ENCODE results near the gene KIF6. TPM values are rescaled to one million over a fixed set of nuclear protein-coding genes. Genes with fewer than 3 reads are reported as not detected.
"Not testable (repeated sequence)": the region's sequence is repeated elsewhere in the genome, so short reads cannot be mapped to it uniquely, and the experiment has no call there.

KIF6 gene
- polyA plus RNA-seq, 3 donors = not detected

GRCh38 chr6:39681674-39682121 is 43.5 kb downstream of the KIF6 start:
- peaks cover 0 to 2% (median 0%) of the 10 kb centered on the region in 7 donors for H3K9me3 Mint-ChIP-seq
- peaks cover 0 to 5% (median 0%) of the 10 kb centered on the region in 3 donors for H3K27me3 Mint-ChIP-seq (ENCODE audit: low read depth in 3 of 3)
- no peaks in the 10 kb centered on the region for H3K27me3 ChIP-seq (ENCODE audit: control insufficient read depth in 2 of 2, insufficient read depth in 2 of 2, low read length in 2 of 2)
- H4K20me1 ChIP-seq (ENCODE audit: insufficient read depth, low read length) = no peaks in the 10 kb centered on the region
- no peaks in the 10 kb centered on the region for H3K36me3 Mint-ChIP-seq
- WGBS (ENCODE audit: insufficient coverage) = 50% methylated on average over 2 of the region's 4 CpGs
- no peak for DNase-seq
- no peak overlapping the region for H3K27ac Mint-ChIP-seq
- intact Hi-C loops (cut with micrococcal nuclease) = no loop called here
- H2AFZ ChIP-seq (ENCODE audit: insufficient read depth, low read depth, low read length, poor library complexity, severe bottlenecking) = no peak overlapping the region
- H3K4me1 ChIP-seq (ENCODE audit: control insufficient read depth in 1 of 2, insufficient read depth in 2 of 2, low read length in 2 of 2) = no peaks in the 10 kb centered on the region
- no peak overlapping the region for H3K9ac ChIP-seq (ENCODE audit: insufficient read depth, low read length, poor library complexity, severe bottlenecking)
- no peaks in the 10 kb centered on the region for H3K36me3 ChIP-seq (replicated peaks in 1 of 2; ENCODE audit: control insufficient read depth in 1 of 2, insufficient read depth in 2 of 2, low read length in 2 of 2)
- TF ChIP-seq CTCF (IDR thresholded peaks at IDR 0.05) = no peak
- H3K4me3 ChIP-seq (replicated peaks in 1 of 3; ENCODE audit: low read depth in 2 of 3, low read length in 3 of 3) = no peak overlapping the region
- H3K27ac ChIP-seq (ENCODE audit: low read depth in 1 of 2, low read length in 2 of 2) = no peak overlapping the region
- peaks cover 6% of the 10 kb centered on the region for H3K4me1 Mint-ChIP-seq
- no peak overlapping the region for H3K4me3 Mint-ChIP-seq
- H3K4me2 ChIP-seq (replicated peaks; ENCODE audit: extremely low read depth, low read length, poor library complexity, severe bottlenecking) = no peak overlapping the region
- no peaks in the 10 kb centered on the region for H3K79me2 ChIP-seq (ENCODE audit: insufficient read depth, low read length)
- no peaks in the 10 kb centered on the region for H3K9me3 ChIP-seq (replicated peaks in 1 of 2; ENCODE audit: control insufficient read depth in 1 of 2, insufficient read depth in 1 of 2, low read length in 2 of 2)

GRCh38 chr6:39678914-39679313 is 46.3 kb downstream of the KIF6 start:
- Histone ChIP-seq H2AFZ (ENCODE audit: insufficient read depth, low read depth, low read length, poor library complexity, severe bottlenecking) (no peak overlapping the region), H4K20me1 (ENCODE audit: insufficient read depth, low read length) (no peaks in the 10 kb centered on the region), H3K27me3 (ENCODE audit: control insufficient read depth in 2 of 2, insufficient read depth in 2 of 2, low read length in 2 of 2) (no peaks in the 10 kb centered on the region), H3K4me3 (replicated peaks in 1 of 3; ENCODE audit: low read depth in 2 of 3, low read length in 3 of 3) (no peak overlapping the region), H3K36me3 (replicated peaks in 1 of 2; ENCODE audit: control insufficient read depth in 1 of 2, insufficient read depth in 2 of 2, low read length in 2 of 2) (no peaks in the 10 kb centered on the region), H3K9me3 (replicated peaks in 1 of 2; ENCODE audit: control insufficient read depth in 1 of 2, insufficient read depth in 1 of 2, low read length in 2 of 2) (no peaks in the 10 kb centered on the region), H3K9ac (ENCODE audit: insufficient read depth, low read length, poor library complexity, severe bottlenecking) (no peak overlapping the region), H3K4me2 (replicated peaks; ENCODE audit: extremely low read depth, low read length, poor library complexity, severe bottlenecking) (no peak overlapping the region), H3K79me2 (ENCODE audit: insufficient read depth, low read length) (no peaks in the 10 kb centered on the region), H3K4me1 (ENCODE audit: control insufficient read depth in 1 of 2, insufficient read depth in 2 of 2, low read length in 2 of 2) (no peaks in the 10 kb centered on the region), H3K27ac (ENCODE audit: low read depth in 1 of 2, low read length in 2 of 2) (no peak overlapping the region)
- peaks cover 0 to 10% (median 4%) of the 10 kb centered on the region in 3 donors for H3K27me3 Mint-ChIP-seq (ENCODE audit: low read depth in 3 of 3)
- TF ChIP-seq CTCF (IDR thresholded peaks at IDR 0.05) = no peak
- DNase-seq = no peak
- WGBS (ENCODE audit: insufficient coverage) = no CpG with 5 or more reads among the region's 2 CpGs
- H3K36me3 Mint-ChIP-seq = no peaks in the 10 kb centered on the region
- H3K27ac Mint-ChIP-seq = no peak overlapping the region
- no peaks in the 10 kb centered on the region for H3K4me1 Mint-ChIP-seq
- peaks cover 0 to 4% (median 0%) of the 10 kb centered on the region in 7 donors for H3K9me3 Mint-ChIP-seq
- H3K4me3 Mint-ChIP-seq = no peak overlapping the region
- intact Hi-C loops (cut with micrococcal nuclease) = no loop called here

DNA sequence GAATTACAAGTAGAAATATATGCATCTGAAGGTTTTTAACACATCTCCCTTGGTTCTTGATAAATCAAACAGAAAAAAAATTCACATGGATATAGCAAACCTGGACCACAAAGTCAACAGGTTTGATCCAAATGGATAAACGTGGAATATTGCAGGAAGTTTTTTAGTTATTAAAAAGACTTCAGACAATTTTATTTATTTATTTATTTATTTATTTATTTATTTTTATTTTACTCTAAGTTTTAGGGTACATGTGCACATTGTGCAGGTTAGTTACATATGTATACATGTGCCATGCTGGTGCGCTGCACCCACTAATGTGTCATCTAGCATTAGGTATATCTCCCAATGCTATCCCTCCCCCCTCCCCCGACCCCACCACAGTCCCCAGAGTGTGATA is 47.9 kb downstream of the KIF6 start:
- H3K27me3 Mint-ChIP-seq (ENCODE audit: low read depth in 3 of 3); H3K4me1 Mint-ChIP-seq; H3K79me2 ChIP-seq (ENCODE audit: insufficient read depth, low read length); H3K4me3 Mint-ChIP-seq; H3K9me3 ChIP-seq (replicated peaks in 1 of 2; ENCODE audit: control insufficient read depth in 1 of 2, insufficient read depth in 1 of 2, low read length in 2 of 2); DNase-seq; H3K4me2 ChIP-seq (replicated peaks; ENCODE audit: extremely low read depth, low read length, poor library complexity, severe bottlenecking); intact Hi-C loops (cut with micrococcal nuclease); H3K9ac ChIP-seq (ENCODE audit: insufficient read depth, low read length, poor library complexity, severe bottlenecking); H3K4me3 ChIP-seq (replicated peaks in 1 of 3; ENCODE audit: low read depth in 2 of 3, low read length in 3 of 3); H3K27me3 ChIP-seq (ENCODE audit: control insufficient read depth in 2 of 2, insufficient read depth in 2 of 2, low read length in 2 of 2); H3K27ac Mint-ChIP-seq; H4K20me1 ChIP-seq (ENCODE audit: insufficient read depth, low read length); H2AFZ ChIP-seq (ENCODE audit: insufficient read depth, low read depth, low read length, poor library complexity, severe bottlenecking); H3K9me3 Mint-ChIP-seq; H3K4me1 ChIP-seq (ENCODE audit: control insufficient read depth in 1 of 2, insufficient read depth in 2 of 2, low read length in 2 of 2); H3K36me3 ChIP-seq (replicated peaks in 1 of 2; ENCODE audit: control insufficient read depth in 1 of 2, insufficient read depth in 2 of 2, low read length in 2 of 2); H3K36me3 Mint-ChIP-seq; H3K27ac ChIP-seq (ENCODE audit: low read depth in 1 of 2, low read length in 2 of 2): not testable (repeated sequence)
- no CpG with 5 or more reads among the region's 3 CpGs for WGBS (ENCODE audit: insufficient coverage)

Data from CD14-positive monocyte (primary cell).